GM19467 (cell line): ENCODE results near the gene DNAH11.

Experiments used
- ATAC-seq: cut with Tn5 transposase; IDR thresholded peaks from one replicate; pipeline ENCODE4 v1.9.1; 2021; ENCODE audit warnings: mild to moderate bottlenecking, moderate library complexity; ENCODE audit not compliant: unreplicated experiment

The DNAH11 gene

GRCh38 chr7:21948887-21949540, 406.2 kb downstream of the DNAH11 start:
- ATAC-seq: no peak
